GM23338 (cell line): Measurements from ENCODE around the gene PHLPP2.

ENCODE experiments used
- CREB1 ChIP-seq: fragments of 250-450 bp; sonication (Bioruptor Pico); IDR thresholded peaks from 2 replicates; pipeline ENCODE4 v1.5.0; 2020; ENCODE audit warnings: low read depth, mild to moderate bottlenecking, moderate library complexity
- EZH2 ChIP-seq: fragments of 200-600 bp; sonication (generic); IDR thresholded peaks from one replicate; pipeline ENCODE4 v1.8.0; 2017; ENCODE audit warnings: antibody characterized with exemption, mild to moderate bottlenecking, low read depth; ENCODE audit not compliant: unreplicated experiment
- EZH2phosphoT487 ChIP-seq: fragments of 200-600 bp; sonication (generic); IDR thresholded peaks from one replicate; pipeline ENCODE4 v1.8.1; 2018; ENCODE audit warnings: antibody characterized with exemption; ENCODE audit not compliant: unreplicated experiment
- JUNB ChIP-seq: IDR thresholded peaks from one replicate; pipeline ENCODE4 v1.6.1; 2016; ENCODE audit warnings: antibody characterized with exemption; ENCODE audit not compliant: unreplicated experiment
- NANOG ChIP-seq: IDR thresholded peaks from 2 replicates; pipeline ENCODE4 v1.6.1; 2016; ENCODE audit warnings: antibody characterized with exemption, borderline replicate concordance
- POLR2AphosphoS5 ChIP-seq: IDR thresholded peaks from 2 replicates; pipeline ENCODE4 v1.6.1; 2016; ENCODE audit warnings: antibody characterized with exemption, low read depth
- ZNF114 ChIP-seq: fragments of 250-450 bp; sonication (Bioruptor Pico); IDR thresholded peaks from 2 replicates; pipeline ENCODE4 v1.5.0; 2020; ENCODE audit warnings: mild to moderate bottlenecking, moderate library complexity
- ZNF331 ChIP-seq: fragments of 250-450 bp; sonication (Bioruptor Pico); IDR thresholded peaks from 2 replicates; pipeline ENCODE4 v1.5.0; 2020; ENCODE audit warnings: low read depth, mild to moderate bottlenecking, moderate library complexity
- TF ChIP-seq, protein P1 (sequence below), 2 experiments: fragments of 200-600 bp in 1 of 2; sonication (generic) in 1 of 2; conservative IDR thresholded peaks; 2 replicates each; pipeline versions ENCODE4 v1.5.1 to v1.6.1; 2016 to 2017; ENCODE audit warnings: antibody characterized with exemption in 2 of 2, low read depth in 2 of 2, mild to moderate bottlenecking in 2 of 2, moderate library complexity in 1 of 2
- TF ChIP-seq, protein P2 (sequence below): IDR thresholded peaks from one replicate; pipeline ENCODE4 v1.6.1; 2018; ENCODE audit warnings: antibody characterized with exemption; ENCODE audit not compliant: unreplicated experiment
- TF ChIP-seq, protein P3 (sequence below): IDR thresholded peaks from 2 replicates; pipeline ENCODE4 v1.6.1; 2016; ENCODE audit warnings: antibody characterized with exemption

DNA sequence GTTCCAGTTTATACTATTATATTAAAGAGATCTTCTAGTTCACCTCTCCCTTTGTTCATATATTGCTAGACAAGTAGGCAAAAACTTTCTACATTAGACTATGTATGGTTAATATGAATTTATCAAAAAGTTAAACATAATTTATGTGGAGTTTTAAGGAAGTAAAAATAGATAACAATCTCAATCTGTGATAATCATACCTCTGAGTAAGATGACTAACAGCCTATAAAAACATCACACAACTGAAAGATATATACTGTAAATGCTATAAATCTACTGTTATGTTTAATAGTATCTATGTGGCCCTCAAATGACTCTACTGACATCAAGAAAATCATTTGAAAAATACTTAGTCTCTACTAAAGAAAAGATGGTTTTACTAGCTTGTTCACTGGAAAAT is 47.1 kb upstream of the PHLPP2 start:
- TF ChIP-seq, protein P1, sequence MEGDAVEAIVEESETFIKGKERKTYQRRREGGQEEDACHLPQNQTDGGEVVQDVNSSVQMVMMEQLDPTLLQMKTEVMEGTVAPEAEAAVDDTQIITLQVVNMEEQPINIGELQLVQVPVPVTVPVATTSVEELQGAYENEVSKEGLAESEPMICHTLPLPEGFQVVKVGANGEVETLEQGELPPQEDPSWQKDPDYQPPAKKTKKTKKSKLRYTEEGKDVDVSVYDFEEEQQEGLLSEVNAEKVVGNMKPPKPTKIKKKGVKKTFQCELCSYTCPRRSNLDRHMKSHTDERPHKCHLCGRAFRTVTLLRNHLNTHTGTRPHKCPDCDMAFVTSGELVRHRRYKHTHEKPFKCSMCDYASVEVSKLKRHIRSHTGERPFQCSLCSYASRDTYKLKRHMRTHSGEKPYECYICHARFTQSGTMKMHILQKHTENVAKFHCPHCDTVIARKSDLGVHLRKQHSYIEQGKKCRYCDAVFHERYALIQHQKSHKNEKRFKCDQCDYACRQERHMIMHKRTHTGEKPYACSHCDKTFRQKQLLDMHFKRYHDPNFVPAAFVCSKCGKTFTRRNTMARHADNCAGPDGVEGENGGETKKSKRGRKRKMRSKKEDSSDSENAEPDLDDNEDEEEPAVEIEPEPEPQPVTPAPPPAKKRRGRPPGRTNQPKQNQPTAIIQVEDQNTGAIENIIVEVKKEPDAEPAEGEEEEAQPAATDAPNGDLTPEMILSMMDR (conservative IDR thresholded peaks at IDR 0.05; ENCODE audit: low read depth in 2 of 2), result no peak
- no peak for TF ChIP-seq POLR2AphosphoS5
- no peak for TF ChIP-seq ZNF331
- TF ChIP-seq, protein P2, sequence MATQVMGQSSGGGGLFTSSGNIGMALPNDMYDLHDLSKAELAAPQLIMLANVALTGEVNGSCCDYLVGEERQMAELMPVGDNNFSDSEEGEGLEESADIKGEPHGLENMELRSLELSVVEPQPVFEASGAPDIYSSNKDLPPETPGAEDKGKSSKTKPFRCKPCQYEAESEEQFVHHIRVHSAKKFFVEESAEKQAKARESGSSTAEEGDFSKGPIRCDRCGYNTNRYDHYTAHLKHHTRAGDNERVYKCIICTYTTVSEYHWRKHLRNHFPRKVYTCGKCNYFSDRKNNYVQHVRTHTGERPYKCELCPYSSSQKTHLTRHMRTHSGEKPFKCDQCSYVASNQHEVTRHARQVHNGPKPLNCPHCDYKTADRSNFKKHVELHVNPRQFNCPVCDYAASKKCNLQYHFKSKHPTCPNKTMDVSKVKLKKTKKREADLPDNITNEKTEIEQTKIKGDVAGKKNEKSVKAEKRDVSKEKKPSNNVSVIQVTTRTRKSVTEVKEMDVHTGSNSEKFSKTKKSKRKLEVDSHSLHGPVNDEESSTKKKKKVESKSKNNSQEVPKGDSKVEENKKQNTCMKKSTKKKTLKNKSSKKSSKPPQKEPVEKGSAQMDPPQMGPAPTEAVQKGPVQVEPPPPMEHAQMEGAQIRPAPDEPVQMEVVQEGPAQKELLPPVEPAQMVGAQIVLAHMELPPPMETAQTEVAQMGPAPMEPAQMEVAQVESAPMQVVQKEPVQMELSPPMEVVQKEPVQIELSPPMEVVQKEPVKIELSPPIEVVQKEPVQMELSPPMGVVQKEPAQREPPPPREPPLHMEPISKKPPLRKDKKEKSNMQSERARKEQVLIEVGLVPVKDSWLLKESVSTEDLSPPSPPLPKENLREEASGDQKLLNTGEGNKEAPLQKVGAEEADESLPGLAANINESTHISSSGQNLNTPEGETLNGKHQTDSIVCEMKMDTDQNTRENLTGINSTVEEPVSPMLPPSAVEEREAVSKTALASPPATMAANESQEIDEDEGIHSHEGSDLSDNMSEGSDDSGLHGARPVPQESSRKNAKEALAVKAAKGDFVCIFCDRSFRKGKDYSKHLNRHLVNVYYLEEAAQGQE, result no peak
- no peak for TF ChIP-seq EZH2phosphoT487
- TF ChIP-seq EZH2, result no peak
- TF ChIP-seq CREB1, result no peak
- TF ChIP-seq, protein P3, sequence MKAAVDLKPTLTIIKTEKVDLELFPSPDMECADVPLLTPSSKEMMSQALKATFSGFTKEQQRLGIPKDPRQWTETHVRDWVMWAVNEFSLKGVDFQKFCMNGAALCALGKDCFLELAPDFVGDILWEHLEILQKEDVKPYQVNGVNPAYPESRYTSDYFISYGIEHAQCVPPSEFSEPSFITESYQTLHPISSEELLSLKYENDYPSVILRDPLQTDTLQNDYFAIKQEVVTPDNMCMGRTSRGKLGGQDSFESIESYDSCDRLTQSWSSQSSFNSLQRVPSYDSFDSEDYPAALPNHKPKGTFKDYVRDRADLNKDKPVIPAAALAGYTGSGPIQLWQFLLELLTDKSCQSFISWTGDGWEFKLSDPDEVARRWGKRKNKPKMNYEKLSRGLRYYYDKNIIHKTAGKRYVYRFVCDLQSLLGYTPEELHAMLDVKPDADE, result no peak
- TF ChIP-seq ZNF114 (CRISPR knock-in tag), result no peak
- TF ChIP-seq NANOG, result no peak
- no peak for TF ChIP-seq JUNB
